B cell (primary cell): ENCODE results near the gene AVP. TPM values are rescaled to one million over a fixed set of nuclear protein-coding genes. Genes with fewer than 3 reads are reported as not detected.

Experiments
- ATAC-seq: fragments of 200-7000 bp; cut with Tn5 transposase; one replicate; pipeline ENCODE4 v1.10.0; 2021; ENCODE audit warnings: low read depth, mild to moderate bottlenecking, moderate number of reproducible peaks, moderate library complexity
- CTCF ChIA-PET: fragments of 350-600 bp; sonication (Branson Sonifier 250); formaldehyde crosslinking; loops from one replicate; lab custom pipeline; 2021; ENCODE audit warnings: antibody characterized with exemption, inconsistent platforms; lab: Charles Lee
- POLR2A ChIA-PET: fragments of 350-600 bp; sonication (Branson Sonifier 250); formaldehyde crosslinking; loops from one replicate; lab custom pipeline; 2021; ENCODE audit warnings: antibody characterized with exemption; lab: Charles Lee
- DNase-seq: peaks from one replicate; pipeline ENCODE4 v3.0.0; 2013
- H2AFZ ChIP-seq: 2 replicates; pipeline ENCODE4 v1.6.1; 2012; ENCODE audit warnings: mild to moderate bottlenecking, low read depth, low read length; ENCODE audit not compliant: insufficient read depth, poor library complexity, severe bottlenecking
- H3K27ac ChIP-seq, 2 donors: 1 replicate in 1 of 2; 2 replicates in 1 of 2; pipeline ENCODE4 v1.5.1; 2012 to 2013; ENCODE audit warnings: low read length in 2 of 2, mild to moderate bottlenecking in 2 of 2, moderate library complexity in 1 of 2
- H3K27me3 ChIP-seq, 4 experiments: fragments of 200-600 bp in 1 of 4; sonication (generic) in 1 of 4; replicated peaks in 1 of 4; 1 replicate in 2 of 4; 2 replicates in 2 of 4; pipeline versions ENCODE4 v1.6.1 to v1.7.0; 2013 to 2016; ENCODE audit warnings: low read length in 3 of 4, mild to moderate bottlenecking in 2 of 4, mixed read lengths in 1 of 4, moderate library complexity in 1 of 4; ENCODE audit not compliant: insufficient read depth in 4 of 4, control insufficient read depth in 3 of 4; ENCODE audit errors: control extremely low read depth in 1 of 4
- H3K36me3 ChIP-seq, 2 experiments: replicated peaks in 1 of 2; 1 replicate in 1 of 2; 2 replicates in 1 of 2; pipeline versions ENCODE4 v1.6.1 to v1.7.1; 2013; ENCODE audit warnings: low read length in 1 of 2; ENCODE audit not compliant: insufficient read depth in 2 of 2, control insufficient read depth in 1 of 2; ENCODE audit errors: control extremely low read depth in 1 of 2, extremely low read depth in 1 of 2
- H3K4me1 ChIP-seq, 2 donors: fragments of 200-600 bp in 1 of 2; sonication (generic) in 1 of 2; 1 replicate in 1 of 2; 2 replicates in 1 of 2; pipeline versions ENCODE4 v1.5.1 to v1.6.1; 2013 to 2017; ENCODE audit warnings: low read length in 2 of 2; ENCODE audit not compliant: control insufficient read depth in 2 of 2, insufficient read depth in 2 of 2
- H3K4me2 ChIP-seq: replicated peaks from 2 replicates; pipeline ENCODE3; 2012; ENCODE audit warnings: mild to moderate bottlenecking, low read depth, low read length; ENCODE audit not compliant: poor library complexity, severe bottlenecking
- H3K4me3 ChIP-seq, 5 experiments: fragments of 200-600 bp in 1 of 5; sonication (generic) in 1 of 5; 1 replicate in 3 of 5; 2 replicates in 2 of 5; pipeline versions ENCODE4 v1.5.1 to v1.7.0; 2011 to 2016; ENCODE audit warnings: low read length in 4 of 5, mild to moderate bottlenecking in 4 of 5, low read depth in 2 of 5, control low read depth in 1 of 5, moderate library complexity in 1 of 5; ENCODE audit not compliant: insufficient read depth in 1 of 5; ENCODE audit errors: control extremely low read depth in 1 of 5, extremely low read depth in 1 of 5
- H3K79me2 ChIP-seq: fragments of 200-600 bp; sonication (generic); one replicate; pipeline ENCODE4 v1.6.0; 2016; ENCODE audit warnings: low read length; ENCODE audit not compliant: control insufficient read depth, insufficient read depth
- H3K9ac ChIP-seq: fragments of 200-600 bp; sonication (generic); 2 replicates; pipeline ENCODE4 v1.6.1; 2017; ENCODE audit warnings: mild to moderate bottlenecking, low read length, moderate library complexity
- H3K9me3 ChIP-seq, 3 donors: one replicate each; pipeline versions ENCODE4 v1.6.1 to v1.7.1; 2013; ENCODE audit warnings: low read length in 2 of 3; ENCODE audit not compliant: control insufficient read depth in 2 of 3, insufficient read depth in 1 of 3; ENCODE audit errors: control extremely low read depth in 1 of 3
- H4K20me1 ChIP-seq: 2 replicates; pipeline ENCODE4 v1.6.0; 2012; ENCODE audit warnings: mild to moderate bottlenecking, low read length; ENCODE audit not compliant: insufficient read depth, control insufficient read depth, poor library complexity, severe bottlenecking
- H3K27ac Mint-ChIP-seq: one replicate; pipeline ENCODE4 v1.8.0; 2021; ENCODE audit warnings: mixed read lengths
- H3K27me3 Mint-ChIP-seq: one replicate; pipeline ENCODE4 v1.8.0; 2021; ENCODE audit warnings: mixed read lengths
- H3K4me1 Mint-ChIP-seq: one replicate; pipeline ENCODE4 v1.8.0; 2021; ENCODE audit warnings: mixed read lengths
- H3K4me3 Mint-ChIP-seq: one replicate; pipeline ENCODE4 v1.8.0; 2021; ENCODE audit warnings: mixed read lengths
- H3K9me3 Mint-ChIP-seq: one replicate; pipeline ENCODE4 v1.8.0; 2022; ENCODE audit warnings: mixed read lengths; ENCODE audit not compliant: insufficient read depth
- EZH2 ChIP-seq: IDR thresholded peaks from 2 replicates; pipeline ENCODE4 v1.6.1; 2012; ENCODE audit warnings: borderline replicate concordance, low read depth, mild to moderate bottlenecking, moderate library complexity, low read length; ENCODE audit not compliant: insufficient read depth, poor library complexity, severe bottlenecking
- WGBS: methylation state at CpG from one replicate; pipeline ENCODE4 v1.1.5; 2013; ENCODE audit warnings: missing lambda C conversion rate; ENCODE audit not compliant: insufficient coverage; 5-methylcytosine and 5-hydroxymethylcytosine counted together
- intact Hi-C: fragments of 100-400 bp; cut with micrococcal nuclease; formaldehyde crosslinking; loops from one replicate; pipeline ENCODE4 v1.10.0; 2022
- polyA plus RNA-seq: library from polyadenylated mRNA; depleted of rRNA; stranded (reverse); fragments of >200 nt; gene quantifications from 2 replicates; pipeline ENCODE4 v1.2.3, GENCODE V29; 2012
- total RNA-seq, 2 donors: library from RNA; stranded (reverse); fragments of 120-200 nt in 1 of 2; gene quantifications; 1 replicate in 1 of 2; 2 replicates in 1 of 2; pipeline versions ENCODE4 v1.2.3 to v1.2.4, GENCODE V29; 2013 to 2022
- TF ChIP-seq, protein P1 (sequence below): fragments of 200-600 bp; IDR thresholded peaks from one replicate; pipeline ENCODE4 v1.8.0; 2022; ENCODE audit warnings: antibody characterized with exemption, mild to moderate bottlenecking

AVP gene
- total and polyA plus RNA-seq, 2 donors (not counting 1 experiment from before 2014, with no cell fraction given) = 4.5 TPM; not detected in 1

DNA sequence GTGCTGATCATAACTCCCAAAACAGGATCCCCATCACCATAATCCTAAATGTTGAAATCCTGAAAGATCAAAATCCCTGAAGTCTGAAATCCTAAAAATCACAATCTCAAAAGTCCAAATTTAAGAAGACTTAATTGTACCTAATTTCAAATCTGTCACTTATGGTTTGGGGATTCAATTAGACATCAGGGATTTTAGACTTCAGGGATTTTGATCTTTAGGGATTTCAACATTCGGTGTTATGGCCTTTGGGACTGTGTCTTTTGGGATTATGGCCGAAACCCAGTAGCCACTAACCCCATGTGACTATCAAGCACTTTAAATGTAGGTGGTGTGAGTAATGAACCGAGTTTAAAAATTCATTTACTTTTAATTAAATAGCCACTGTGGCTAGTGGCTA lies 21.7 kb upstream of the AVP start:
- no peak overlapping the region for H3K27ac ChIP-seq
- no peaks in the 10 kb centered on the region for H4K20me1 ChIP-seq
- peaks cover 8% of the 10 kb centered on the region for H3K4me1 Mint-ChIP-seq
- no peak overlapping the region for H3K4me2 ChIP-seq
- H2AFZ ChIP-seq = no peak overlapping the region
- H3K4me3 ChIP-seq = no peak overlapping the region
- no peaks in the 10 kb centered on the region for H3K9me3 Mint-ChIP-seq
- DNase-seq (no peak), ATAC-seq (no peak)
- no peak overlapping the region for H3K4me3 Mint-ChIP-seq
- no peaks in the 10 kb centered on the region for H3K27me3 ChIP-seq
- peaks cover 4% of the 10 kb centered on the region for H3K27me3 Mint-ChIP-seq
- WGBS = no CpG with 5 or more reads among the region's 3 CpGs
- no peak for TF ChIP-seq EZH2
- TF ChIP-seq, protein P1, sequence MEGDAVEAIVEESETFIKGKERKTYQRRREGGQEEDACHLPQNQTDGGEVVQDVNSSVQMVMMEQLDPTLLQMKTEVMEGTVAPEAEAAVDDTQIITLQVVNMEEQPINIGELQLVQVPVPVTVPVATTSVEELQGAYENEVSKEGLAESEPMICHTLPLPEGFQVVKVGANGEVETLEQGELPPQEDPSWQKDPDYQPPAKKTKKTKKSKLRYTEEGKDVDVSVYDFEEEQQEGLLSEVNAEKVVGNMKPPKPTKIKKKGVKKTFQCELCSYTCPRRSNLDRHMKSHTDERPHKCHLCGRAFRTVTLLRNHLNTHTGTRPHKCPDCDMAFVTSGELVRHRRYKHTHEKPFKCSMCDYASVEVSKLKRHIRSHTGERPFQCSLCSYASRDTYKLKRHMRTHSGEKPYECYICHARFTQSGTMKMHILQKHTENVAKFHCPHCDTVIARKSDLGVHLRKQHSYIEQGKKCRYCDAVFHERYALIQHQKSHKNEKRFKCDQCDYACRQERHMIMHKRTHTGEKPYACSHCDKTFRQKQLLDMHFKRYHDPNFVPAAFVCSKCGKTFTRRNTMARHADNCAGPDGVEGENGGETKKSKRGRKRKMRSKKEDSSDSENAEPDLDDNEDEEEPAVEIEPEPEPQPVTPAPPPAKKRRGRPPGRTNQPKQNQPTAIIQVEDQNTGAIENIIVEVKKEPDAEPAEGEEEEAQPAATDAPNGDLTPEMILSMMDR = no peak
- no peaks in the 10 kb centered on the region for H3K79me2 ChIP-seq
- peaks cover 0 to 21% of the 10 kb centered on the region in 2 experiments for H3K36me3 ChIP-seq
- H3K27ac Mint-ChIP-seq = no peak overlapping the region
- ChIA-PET CTCF (no interaction called here), POLR2A (no interaction called here)
- H3K9me3 ChIP-seq = no peaks in the 10 kb centered on the region
- H3K4me1 ChIP-seq = peaks cover 5 to 7% of the 10 kb centered on the region in 2 donors
- intact Hi-C loops = no loop called here
- no peak overlapping the region for H3K9ac ChIP-seq

DNA sequence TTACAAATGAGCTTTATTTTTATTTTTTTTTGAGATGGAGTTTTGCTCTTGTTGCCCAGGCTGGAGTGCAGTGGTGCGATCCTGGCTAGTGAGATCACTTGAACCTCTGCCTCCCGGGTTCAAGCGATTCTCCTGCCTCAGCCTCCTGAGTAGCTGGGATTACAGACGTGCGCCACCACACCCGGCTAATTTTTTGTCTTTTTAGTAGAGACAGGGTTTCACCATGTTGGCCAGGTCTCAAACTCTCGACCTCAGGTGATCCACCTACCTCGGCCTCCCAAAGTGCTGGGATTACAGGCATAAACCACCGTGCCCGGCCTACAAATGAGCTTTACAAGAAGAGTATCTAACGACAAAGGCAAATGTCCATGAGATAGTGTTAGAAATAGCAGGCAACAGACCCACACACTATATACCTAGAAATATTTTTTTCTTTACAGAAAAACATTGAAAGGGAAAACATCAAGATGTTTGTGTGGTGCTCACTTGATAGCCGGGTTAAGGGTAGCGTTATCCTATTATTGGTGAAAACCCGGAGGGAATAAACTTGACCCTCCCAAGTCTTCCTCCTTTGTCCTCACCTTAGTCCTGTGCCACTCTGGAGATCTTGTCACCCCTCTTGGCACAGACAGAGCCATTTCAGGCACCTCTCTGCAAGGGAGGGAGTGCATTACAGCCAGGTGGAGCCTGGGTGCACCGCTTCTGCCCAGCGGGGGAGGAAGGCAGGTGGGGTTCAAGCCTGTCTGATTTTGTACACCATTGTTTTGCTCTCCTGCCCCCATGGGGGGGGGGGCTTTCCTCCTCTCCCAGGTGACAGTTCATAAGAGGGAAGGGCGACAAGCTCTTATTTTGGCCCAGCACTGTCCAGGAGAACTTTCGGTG lies 21.0 kb upstream of the AVP start:
- no peak for ATAC-seq
- no peak for TF ChIP-seq EZH2
- TF ChIP-seq, protein P1 = no peak
- Histone ChIP-seq H3K9me3 (no peaks in the 10 kb centered on the region), H2AFZ (no peak overlapping the region), H3K79me2 (no peaks in the 10 kb centered on the region), H3K27me3 (no peaks in the 10 kb centered on the region), H3K4me1 (peaks cover 5 to 7% of the 10 kb centered on the region in 2 donors), H3K9ac (no peak overlapping the region), H3K36me3 (peaks cover 0 to 18% of the 10 kb centered on the region in 2 experiments), H3K4me3 (no peak overlapping the region), H3K27ac (no peak overlapping the region), H3K4me2 (no peak overlapping the region), H4K20me1 (no peaks in the 10 kb centered on the region)
- peaks cover 4% of the 10 kb centered on the region for H3K27me3 Mint-ChIP-seq
- DNase-seq = no peak
- CTCF ChIA-PET = no interaction called here
- H3K27ac Mint-ChIP-seq = no peak overlapping the region
- peaks cover 8% of the 10 kb centered on the region for H3K4me1 Mint-ChIP-seq
- POLR2A ChIA-PET = no interaction called here
- WGBS = 95% methylated on average over 11 of the region's 18 CpGs
- intact Hi-C loops = no loop called here
- H3K4me3 Mint-ChIP-seq = no peak overlapping the region
- H3K9me3 Mint-ChIP-seq = no peaks in the 10 kb centered on the region
